Karpas-422 (cell line): ENCODE results near the gene PLEKHG3. TPM values are rescaled to one million over a fixed set of nuclear protein-coding genes. Genes with fewer than 3 reads are reported as not detected.

ENCODE experiments used
- DNase-seq: peaks from one replicate; pipeline ENCODE4 v3.0.0-alpha.2; 2015
- H2AFZ ChIP-seq: fragments of 200-600 bp; sonication (generic); 2 replicates; pipeline ENCODE4 v1.6.1; 2014; ENCODE audit warnings: antibody characterized with exemption, low read length, mixed read lengths
- H3K27ac ChIP-seq: fragments of 200-600 bp; sonication (generic); 2 replicates; pipeline ENCODE4 v1.5.1; 2014; ENCODE audit warnings: mild to moderate bottlenecking, low read length, moderate library complexity
- H3K27me3 ChIP-seq: fragments of 200-600 bp; sonication (generic); 2 replicates; pipeline ENCODE4 v1.6.1; 2014; ENCODE audit warnings: low read length, mixed read lengths
- H3K36me3 ChIP-seq: fragments of 200-600 bp; sonication (generic); 2 replicates; pipeline ENCODE4 v1.6.1; 2014; ENCODE audit warnings: low read length, mixed read lengths; ENCODE audit not compliant: insufficient read depth
- H3K4me1 ChIP-seq: fragments of 200-600 bp; sonication (generic); 2 replicates; pipeline ENCODE4 v1.6.1; 2014; ENCODE audit warnings: mild to moderate bottlenecking, low read length, mixed read lengths
- H3K4me2 ChIP-seq: fragments of 200-600 bp; sonication (generic); 2 replicates; pipeline ENCODE4 v1.6.1; 2014; ENCODE audit warnings: low read length, low read depth, mild to moderate bottlenecking; ENCODE audit not compliant: poor library complexity, severe bottlenecking
- H3K4me3 ChIP-seq: fragments of 200-600 bp; sonication (generic); 2 replicates; pipeline ENCODE4 v1.5.1; 2014; ENCODE audit warnings: mild to moderate bottlenecking, antibody characterized with exemption, low read length, mixed read lengths
- H3K79me2 ChIP-seq: fragments of 200-600 bp; sonication (generic); 2 replicates; pipeline ENCODE4 v1.6.1; 2014; ENCODE audit warnings: mild to moderate bottlenecking, low read length, mixed read lengths
- H3K9ac ChIP-seq: fragments of 200-600 bp; sonication (generic); 2 replicates; pipeline ENCODE4 v1.6.0; 2014; ENCODE audit warnings: low read length
- H3K9me2 ChIP-seq: fragments of 200-600 bp; sonication (generic), shearing (Covaris generic); replicated peaks from 2 replicates; pipeline ENCODE4 v1.6.0; 2014; ENCODE audit warnings: mild to moderate bottlenecking, low read length, moderate library complexity; ENCODE audit not compliant: insufficient read depth
- H3K9me3 ChIP-seq: fragments of 300-700, 200-600 bp; sonication (generic); 2 replicates; pipeline ENCODE4 v1.6.1; 2014; ENCODE audit warnings: low read length, mixed read lengths
- H4K20me1 ChIP-seq: fragments of 200-600 bp; sonication (generic); 2 replicates; pipeline ENCODE4 v1.6.1; 2014; ENCODE audit warnings: mild to moderate bottlenecking, antibody characterized with exemption, low read length, low read depth; ENCODE audit not compliant: insufficient read depth
- total RNA-seq: library from RNA; depleted of rRNA; stranded (reverse); fragments of >200 nt; shearing (Covaris generic); gene quantifications from 2 replicates; pipeline ENCODE4 v1.2.3, GENCODE V29; 2014; ENCODE audit warnings: low replicate concordance

Gene PLEKHG3
- total RNA-seq, 1 experiment from 2014 or later, result not detected

DNA sequence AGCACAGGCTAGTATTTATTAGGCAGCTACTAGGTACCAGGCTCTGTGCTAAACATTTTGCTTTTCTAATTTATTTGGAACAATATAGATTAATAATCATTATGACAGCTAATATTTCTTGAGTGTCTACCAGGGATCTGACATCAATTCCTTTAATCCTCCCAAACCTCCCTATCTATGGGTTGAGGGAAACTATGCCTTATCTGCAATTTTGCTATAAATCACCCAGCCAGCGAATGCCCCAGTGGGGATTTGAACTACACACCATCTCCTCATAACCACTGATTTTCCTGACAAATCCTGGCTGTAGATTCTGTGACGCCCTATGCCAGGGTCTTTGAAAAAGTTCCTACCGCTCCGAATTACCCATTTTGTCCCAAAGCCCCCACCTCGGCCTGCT is 21.4 kb upstream of the PLEKHG3 start:
- H2AFZ ChIP-seq, result no peak overlapping the region
- no peaks in the 10 kb centered on the region for H3K9me3 ChIP-seq
- H3K27ac ChIP-seq, result no peak overlapping the region
- no peaks in the 10 kb centered on the region for H3K9me2 ChIP-seq
- no peaks in the 10 kb centered on the region for H3K36me3 ChIP-seq
- H4K20me1 ChIP-seq, result no peaks in the 10 kb centered on the region
- no peaks in the 10 kb centered on the region for H3K4me1 ChIP-seq
- no peak overlapping the region for H3K4me2 ChIP-seq
- no peaks in the 10 kb centered on the region for H3K27me3 ChIP-seq
- no peak for DNase-seq
- no peak overlapping the region for H3K9ac ChIP-seq
- no peak overlapping the region for H3K4me3 ChIP-seq
- H3K79me2 ChIP-seq, result no peaks in the 10 kb centered on the region

DNA sequence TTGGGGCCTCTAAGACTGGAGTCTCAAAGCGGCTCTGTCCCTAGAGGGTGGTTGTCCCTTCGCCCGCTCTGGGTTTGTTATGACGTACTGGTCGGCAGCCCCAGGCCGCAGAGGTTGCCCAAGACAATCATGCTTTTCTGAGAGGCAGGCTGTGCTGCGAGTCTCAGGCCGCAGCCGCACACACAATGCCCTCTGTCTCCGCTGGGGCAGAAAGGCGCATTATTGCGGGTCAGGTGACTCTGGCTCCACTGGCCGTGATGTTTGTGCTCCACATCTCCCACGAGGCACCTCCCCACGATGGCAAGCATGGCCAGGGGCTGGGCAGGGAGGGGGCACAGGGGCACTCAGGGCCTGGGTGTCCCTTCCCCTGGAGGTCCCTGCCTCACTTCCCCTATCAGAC is 21.0 kb upstream of the PLEKHG3 start:
- Histone ChIP-seq H3K36me3 (no peaks in the 10 kb centered on the region), H3K79me2 (no peaks in the 10 kb centered on the region), H3K9ac (no peak overlapping the region), H3K27me3 (no peaks in the 10 kb centered on the region), H3K9me3 (no peaks in the 10 kb centered on the region), H2AFZ (no peak overlapping the region), H3K4me3 (no peak overlapping the region), H3K4me2 (no peak overlapping the region), H3K4me1 (no peaks in the 10 kb centered on the region), H3K27ac (no peak overlapping the region), H4K20me1 (no peaks in the 10 kb centered on the region), H3K9me2 (no peaks in the 10 kb centered on the region)
- DNase-seq, result no peak

DNA sequence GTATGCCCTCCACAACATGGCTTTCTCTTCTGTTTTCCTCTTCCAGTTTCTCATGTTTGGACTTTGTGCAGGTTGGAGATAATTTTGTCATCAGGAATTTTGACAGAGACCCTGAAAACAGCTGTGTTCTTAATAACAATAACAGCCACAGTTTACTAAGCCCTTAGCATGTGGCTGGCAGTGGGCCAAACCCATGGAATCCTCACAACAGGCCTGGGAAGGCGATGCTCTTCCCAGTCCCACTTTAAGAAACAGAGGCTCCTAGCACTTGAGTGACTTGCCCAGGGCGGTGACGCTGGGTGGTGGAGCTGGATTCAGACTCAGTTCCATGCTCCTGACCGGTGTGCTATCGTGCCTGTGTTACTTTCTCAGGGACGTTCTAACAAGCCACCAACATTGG is 20.1 kb upstream of the PLEKHG3 start:
- H3K4me3 ChIP-seq, result no peak overlapping the region
- H3K27me3 ChIP-seq, result no peaks in the 10 kb centered on the region
- H3K27ac ChIP-seq, result no peak overlapping the region
- H3K36me3 ChIP-seq, result no peaks in the 10 kb centered on the region
- no peak for DNase-seq
- H4K20me1 ChIP-seq, result no peaks in the 10 kb centered on the region
- H3K79me2 ChIP-seq, result no peaks in the 10 kb centered on the region
- no peaks in the 10 kb centered on the region for H3K4me1 ChIP-seq
- no peak overlapping the region for H3K9ac ChIP-seq
- H3K4me2 ChIP-seq, result no peak overlapping the region
- H3K9me3 ChIP-seq, result no peaks in the 10 kb centered on the region
- H2AFZ ChIP-seq, result no peak overlapping the region
- no peaks in the 10 kb centered on the region for H3K9me2 ChIP-seq

DNA sequence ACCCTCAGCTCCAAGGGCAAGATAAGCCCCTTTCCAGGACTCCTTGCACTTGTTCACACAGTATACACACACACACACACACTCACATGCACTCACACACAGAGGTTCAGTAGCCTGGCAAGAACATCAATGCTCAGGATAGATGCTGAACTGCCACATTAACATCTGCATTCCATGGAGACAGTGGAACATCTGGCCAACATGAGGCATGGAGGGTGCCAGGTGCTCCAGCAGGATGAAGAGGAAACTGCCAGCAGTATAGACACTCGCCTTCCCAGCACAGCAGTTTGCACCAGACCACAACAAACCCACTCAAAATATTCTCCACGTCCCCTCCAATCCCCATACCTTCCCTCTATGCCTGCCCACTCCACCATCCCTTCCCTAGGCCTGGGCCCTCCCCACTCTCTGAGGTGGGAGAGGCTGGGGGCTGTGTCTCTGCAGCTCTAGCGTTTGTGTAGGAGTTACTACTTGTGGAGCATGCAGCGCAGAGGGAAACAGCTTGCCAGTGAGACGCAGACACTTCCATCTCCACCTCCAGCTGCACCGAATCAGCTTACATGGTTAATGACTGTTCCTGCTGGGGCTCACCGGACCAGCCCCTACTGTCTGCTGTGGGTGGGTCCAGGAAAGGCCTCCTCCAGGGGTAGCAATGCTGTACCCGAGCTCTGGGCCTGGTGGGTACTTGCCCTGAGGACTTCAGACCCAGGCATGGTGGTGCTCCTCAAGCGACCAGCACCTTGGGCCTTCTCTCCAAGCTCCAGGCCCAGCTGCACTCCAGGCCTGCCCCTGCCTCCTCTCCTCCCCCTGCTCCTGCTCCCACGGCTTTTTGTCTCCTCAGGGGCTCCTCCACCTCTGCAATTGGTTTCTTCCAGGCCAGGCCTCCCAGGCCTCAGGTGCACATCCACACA is 18.6 kb upstream of the PLEKHG3 start:
- Histone ChIP-seq H3K27ac (no peak overlapping the region), H3K9me3 (no peaks in the 10 kb centered on the region)

DNA sequence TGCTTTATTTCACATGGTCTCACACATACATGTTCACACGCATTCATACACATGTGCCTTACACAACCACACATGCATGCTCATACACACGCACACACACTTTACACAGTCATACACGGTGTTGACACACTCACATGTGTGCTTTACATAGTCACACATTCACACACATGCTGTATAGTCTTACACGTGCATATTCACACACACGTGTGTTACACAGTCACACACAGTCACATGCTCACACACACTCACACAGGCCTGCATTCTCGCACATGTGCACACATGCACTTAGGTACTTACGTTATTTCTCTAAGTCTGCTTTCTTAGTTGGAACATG is 18.0 kb upstream of the PLEKHG3 start:
- no peaks in the 10 kb centered on the region for H3K27me3 ChIP-seq
- H3K9me2 ChIP-seq, result no peaks in the 10 kb centered on the region
- no peaks in the 10 kb centered on the region for H3K4me1 ChIP-seq
- H3K9me3 ChIP-seq, result no peaks in the 10 kb centered on the region
- H3K4me3 ChIP-seq, result no peak overlapping the region
- DNase-seq, result no peak
- no peak overlapping the region for H3K27ac ChIP-seq
- H3K4me2 ChIP-seq, result no peak overlapping the region
- no peak overlapping the region for H2AFZ ChIP-seq
- H3K79me2 ChIP-seq, result no peaks in the 10 kb centered on the region
- H4K20me1 ChIP-seq, result no peaks in the 10 kb centered on the region
- no peak overlapping the region for H3K9ac ChIP-seq
- H3K36me3 ChIP-seq, result no peaks in the 10 kb centered on the region

More for the DNA sequence above, 18.6 kb upstream of the PLEKHG3 start:
- H3K4me1 ChIP-seq, result no peaks in the 10 kb centered on the region
- H3K27me3 ChIP-seq, result no peaks in the 10 kb centered on the region
- H3K36me3 ChIP-seq, result no peaks in the 10 kb centered on the region
- H3K9ac ChIP-seq, result no peak overlapping the region
- H2AFZ ChIP-seq, result no peak overlapping the region
- no peak overlapping the region for H3K4me3 ChIP-seq
- no peak for DNase-seq
- no peaks in the 10 kb centered on the region for H3K9me2 ChIP-seq
- H3K4me2 ChIP-seq, result no peak overlapping the region
- no peaks in the 10 kb centered on the region for H4K20me1 ChIP-seq
- no peaks in the 10 kb centered on the region for H3K79me2 ChIP-seq

DNA sequence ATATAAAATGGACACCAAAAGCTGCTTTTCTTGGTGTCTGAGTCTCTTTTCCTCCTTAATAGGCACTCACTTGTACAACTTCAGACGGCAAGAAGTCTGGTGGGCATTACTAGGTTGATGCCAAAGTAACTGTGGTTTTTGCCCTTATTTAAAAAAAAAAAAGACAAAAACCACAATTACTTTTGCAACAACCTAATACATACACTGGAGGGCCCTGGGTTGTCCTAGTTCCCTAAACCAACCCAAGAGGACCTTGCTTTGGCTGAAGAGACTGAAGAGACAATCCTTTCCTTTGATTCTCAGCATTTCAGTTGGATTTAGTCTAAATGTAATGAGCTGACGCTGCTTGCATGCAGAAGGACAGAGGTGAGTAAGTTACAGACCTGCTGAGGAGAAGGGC is 16.2 kb upstream of the PLEKHG3 start:
- H3K79me2 ChIP-seq, result no peaks in the 10 kb centered on the region
- H4K20me1 ChIP-seq, result no peaks in the 10 kb centered on the region
- DNase-seq, result no peak
- H3K9me2 ChIP-seq, result no peaks in the 10 kb centered on the region
- no peaks in the 10 kb centered on the region for H3K9me3 ChIP-seq
- no peak overlapping the region for H3K27ac ChIP-seq
- H3K4me2 ChIP-seq, result no peak overlapping the region
- no peak overlapping the region for H3K4me3 ChIP-seq
- H3K36me3 ChIP-seq, result no peaks in the 10 kb centered on the region
- H3K27me3 ChIP-seq, result no peaks in the 10 kb centered on the region
- no peak overlapping the region for H3K9ac ChIP-seq
- H2AFZ ChIP-seq, result no peak overlapping the region
- H3K4me1 ChIP-seq, result no peaks in the 10 kb centered on the region

DNA sequence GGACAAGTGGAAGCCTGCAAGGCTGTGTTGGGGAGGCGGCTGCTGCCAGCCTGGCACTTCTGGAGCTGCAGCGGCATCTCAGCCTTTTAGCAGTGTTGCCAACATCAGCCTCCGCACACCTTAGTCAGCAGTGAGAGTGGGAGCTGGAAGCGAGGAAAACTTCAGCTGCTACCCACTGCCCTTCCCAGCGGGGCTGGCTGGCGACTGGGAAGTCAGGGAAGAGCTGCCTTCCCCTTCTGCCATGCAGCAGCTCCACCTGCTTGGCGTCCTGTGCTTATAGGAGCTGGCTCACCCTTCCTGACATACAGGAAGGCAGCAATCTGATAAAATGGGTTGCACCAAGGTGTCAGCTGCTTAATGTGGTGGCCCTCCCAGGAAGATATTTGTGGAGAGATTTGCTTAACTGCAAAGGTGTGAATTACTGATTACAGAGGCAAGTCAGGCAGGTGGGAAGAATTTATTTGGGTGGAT is 15.4 kb upstream of the PLEKHG3 start:
- H3K4me2 ChIP-seq, result no peak overlapping the region
- no peak overlapping the region for H3K9ac ChIP-seq

DNA sequence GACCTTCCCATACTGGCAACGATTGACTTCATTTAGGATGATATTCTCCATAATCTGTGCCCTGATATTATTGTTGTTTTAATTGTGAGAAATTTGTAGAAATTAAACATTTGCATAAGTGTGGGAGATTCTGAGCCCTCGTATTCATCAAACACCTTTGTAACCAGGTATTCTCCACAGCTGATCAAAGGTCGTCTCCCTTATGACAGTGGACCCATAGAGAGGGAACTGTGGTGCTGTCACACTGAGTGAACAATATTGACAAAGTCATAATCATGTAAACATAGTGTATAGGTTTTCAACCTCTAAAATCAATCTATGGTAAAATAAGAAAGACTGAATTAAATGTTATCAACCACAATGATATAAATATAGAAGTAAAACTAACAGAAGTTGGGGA is 14.9 kb upstream of the PLEKHG3 start:
- Histone ChIP-seq H4K20me1 (no peaks in the 10 kb centered on the region), H3K79me2 (no peaks in the 10 kb centered on the region), H3K9ac (no peak overlapping the region), H3K27me3 (no peaks in the 10 kb centered on the region), H3K4me1 (no peaks in the 10 kb centered on the region), H3K4me2 (no peak overlapping the region), H3K27ac (no peak overlapping the region), H3K9me2 (no peaks in the 10 kb centered on the region), H3K36me3 (no peaks in the 10 kb centered on the region), H3K9me3 (no peaks in the 10 kb centered on the region), H2AFZ (no peak overlapping the region), H3K4me3 (no peak overlapping the region)
- DNase-seq, result no peak

More for the DNA sequence above, 15.4 kb upstream of the PLEKHG3 start:
- Histone ChIP-seq H3K9me2 (no peaks in the 10 kb centered on the region), H3K9me3 (no peaks in the 10 kb centered on the region), H2AFZ (no peak overlapping the region), H3K4me1 (no peaks in the 10 kb centered on the region), H3K4me3 (no peak overlapping the region), H3K27ac (no peak overlapping the region), H4K20me1 (no peaks in the 10 kb centered on the region), H3K27me3 (no peaks in the 10 kb centered on the region), H3K36me3 (no peaks in the 10 kb centered on the region), H3K79me2 (no peaks in the 10 kb centered on the region)
- DNase-seq, result no peak
